Stimulated activated CD4-positive, alpha-beta T cell treated with anti-CD3 and anti-CD28 coated beads, Interleukin-2, amount 100 ng/mL, for 4 hours (primary cell): Measurements from ENCODE around the gene MRPL38.
"Not testable (repeated sequence)": the region's sequence is repeated elsewhere in the genome, so short reads cannot be mapped to it uniquely, and the experiment has no call there.

Source experiments
- DNase-seq: peaks from one replicate; pipeline ENCODE4 v3.0.0-alpha.2; 2020; ENCODE audit warnings: low read depth

MRPL38 gene

GRCh38 chr17:75896415-75897159, 8.1 kb downstream of the MRPL38 start, which contains the start of gene TRIM65:
TRIM65 (minus strand) TSS chr17:75896951; CDS start chr17:75896937, 14 bp downstream.
- peak; percentile 75 for DNase-seq

- no peak for DNase-seq
Observed at GRCh38 chr17:75895370-75896155, 9.1 kb downstream of the MRPL38 start.

GRCh38 chr17:75894049-75894733, 10.5 kb downstream of the MRPL38 start:
- DNase-seq, result no peak

GRCh38 chr17:75893305-75894048, 11.2 kb downstream of the MRPL38 start:
- no peak for DNase-seq

GRCh38 chr17:75892556-75893224, 12.0 kb downstream of the MRPL38 start:
- DNase-seq, result no peak

GRCh38 chr17:75891605-75892555, 12.8 kb downstream of the MRPL38 start:
- no peak for DNase-seq

- DNase-seq, result no peak
Observed at GRCh38 chr17:75891022-75891604, 13.6 kb downstream of the MRPL38 start.

- DNase-seq, result no peak
Observed at GRCh38 chr17:75889454-75889853, 15.2 kb downstream of the MRPL38 start.

GRCh38 chr17:75888484-75888883, 16.2 kb downstream of the MRPL38 start:
- DNase-seq, result no peak

GRCh38 chr17:75885860-75886259, 18.8 kb downstream of the MRPL38 start:
- not testable (repeated sequence) for DNase-seq

GRCh38 chr17:75885431-75885830, 19.3 kb downstream of the MRPL38 start:
- DNase-seq, result no peak

- no peak for DNase-seq
Observed at GRCh38 chr17:75881678-75882454, 22.8 kb downstream of the MRPL38 start.

- DNase-seq, result no peak
Observed at GRCh38 chr17:75880266-75880665, 24.4 kb downstream of the MRPL38 start.

GRCh38 chr17:75878174-75878998, 26.3 kb downstream of the MRPL38 start, which contains the start of gene TRIM47:
TRIM47 (minus strand) TSS chr17:75878581; CDS start chr17:75878548, 33 bp downstream.
- DNase-seq, result no peak

GRCh38 chr17:75877752-75878173, 26.9 kb downstream of the MRPL38 start:
- DNase-seq, result peak; percentile 55

GRCh38 chr17:75876938-75877751, 27.5 kb downstream of the MRPL38 start:
- no peak for DNase-seq
